HCT116 (cell line): ENCODE data around the gene DOCK11.

Experiments
- CEBPB ChIP-seq: IDR thresholded peaks from 2 replicates; pipeline ENCODE4 v1.6.1; 2012; ENCODE audit warnings: low read depth
- EZH2phosphoT487 ChIP-seq: fragments of 200-600 bp; IDR thresholded peaks from 2 replicates; pipeline ENCODE4 v1.6.1; 2018; ENCODE audit warnings: antibody characterized with exemption, borderline replicate concordance
- TF ChIP-seq, protein P1 (sequence below): IDR thresholded peaks from 2 replicates; pipeline ENCODE4 v1.6.1; 2011; ENCODE audit warnings: mild to moderate bottlenecking, low read length, moderate library complexity; ENCODE audit not compliant: insufficient replicate concordance; ENCODE audit errors: extremely low read depth

DNA sequence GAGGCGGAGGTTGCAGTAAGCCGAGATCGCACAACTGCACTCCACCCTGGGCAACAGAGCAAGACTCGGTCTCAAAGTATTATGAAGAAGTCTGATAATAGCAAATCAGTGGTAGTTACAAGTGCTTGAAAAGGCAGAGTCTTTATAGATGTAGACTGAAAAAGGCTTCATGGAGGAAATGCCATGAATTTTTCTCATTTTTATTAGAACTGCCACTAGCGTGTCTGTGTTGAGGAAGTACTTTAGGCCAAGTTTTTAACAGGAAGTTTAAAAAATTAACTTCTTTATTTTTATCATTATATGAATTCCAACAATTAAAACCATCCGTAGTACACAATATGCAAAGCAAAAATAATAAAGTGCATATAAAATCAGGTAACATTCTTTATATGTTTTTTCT is 199.0 kb downstream of the DOCK11 start:
- TF ChIP-seq, protein P1, sequence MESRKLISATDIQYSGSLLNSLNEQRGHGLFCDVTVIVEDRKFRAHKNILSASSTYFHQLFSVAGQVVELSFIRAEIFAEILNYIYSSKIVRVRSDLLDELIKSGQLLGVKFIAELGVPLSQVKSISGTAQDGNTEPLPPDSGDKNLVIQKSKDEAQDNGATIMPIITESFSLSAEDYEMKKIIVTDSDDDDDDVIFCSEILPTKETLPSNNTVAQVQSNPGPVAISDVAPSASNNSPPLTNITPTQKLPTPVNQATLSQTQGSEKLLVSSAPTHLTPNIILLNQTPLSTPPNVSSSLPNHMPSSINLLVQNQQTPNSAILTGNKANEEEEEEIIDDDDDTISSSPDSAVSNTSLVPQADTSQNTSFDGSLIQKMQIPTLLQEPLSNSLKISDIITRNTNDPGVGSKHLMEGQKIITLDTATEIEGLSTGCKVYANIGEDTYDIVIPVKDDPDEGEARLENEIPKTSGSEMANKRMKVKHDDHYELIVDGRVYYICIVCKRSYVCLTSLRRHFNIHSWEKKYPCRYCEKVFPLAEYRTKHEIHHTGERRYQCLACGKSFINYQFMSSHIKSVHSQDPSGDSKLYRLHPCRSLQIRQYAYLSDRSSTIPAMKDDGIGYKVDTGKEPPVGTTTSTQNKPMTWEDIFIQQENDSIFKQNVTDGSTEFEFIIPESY: no peak
- TF ChIP-seq CEBPB (no peak), EZH2phosphoT487 (no peak)
